Breast epithelium (tissue), 3 donors: ENCODE results near the gene SIGLEC10.

Experiments used
- CTCF ChIP-seq, 3 donors: fragments of 450-650 bp; IDR thresholded peaks; one replicate each; pipeline ENCODE4 v1.5.1; 2016 to 2017; ENCODE audit warnings: antibody characterized with exemption in 3 of 3, mild to moderate bottlenecking in 3 of 3, moderate library complexity in 3 of 3
- POLR2AphosphoS5 ChIP-seq, 3 donors: sonication (generic); formaldehyde crosslinking; IDR thresholded peaks; one replicate each; pipeline ENCODE4 v1.6.1; 2017; ENCODE audit warnings: antibody characterized with exemption in 3 of 3

- TF ChIP-seq CTCF (IDR thresholded peaks at IDR 0.05) (no peak), POLR2AphosphoS5 (IDR thresholded peaks at IDR 0.05) (no peak)
Measured at GRCh38 chr19:51361239-51361638, 56.2 kb downstream of the SIGLEC10 start.
